Chondrocyte (in vitro differentiated cells): Measurements from ENCODE around the gene FRA10AC1. TPM values are rescaled to one million over a fixed set of nuclear protein-coding genes. Genes with fewer than 3 reads are reported as not detected.

Experiments
- DNase-seq: peaks from one replicate; pipeline ENCODE4 v3.0.0; 2021; ENCODE audit warnings: mixed read lengths, low spot score
- H3K27ac Mint-ChIP-seq: one replicate; pipeline ENCODE4 v1.8.0; 2021; ENCODE audit warnings: mild to moderate bottlenecking, moderate library complexity, mixed read lengths; ENCODE audit not compliant: unreplicated experiment
- H3K27me3 Mint-ChIP-seq: 2 replicates; pipeline ENCODE4 v1.8.0; 2021; ENCODE audit warnings: low read depth, mixed read lengths
- H3K36me3 Mint-ChIP-seq: 2 replicates; pipeline ENCODE4 v1.8.0; 2021; ENCODE audit warnings: low read depth, mixed read lengths
- H3K4me1 Mint-ChIP-seq: 2 replicates; pipeline ENCODE4 v1.8.0; 2021; ENCODE audit warnings: low read depth, mild to moderate bottlenecking, mixed read lengths
- H3K4me3 Mint-ChIP-seq: one replicate; pipeline ENCODE4 v1.8.0; 2021; ENCODE audit warnings: mild to moderate bottlenecking, moderate library complexity, mixed read lengths; ENCODE audit not compliant: unreplicated experiment
- H3K9me3 Mint-ChIP-seq: 2 replicates; pipeline ENCODE4 v1.8.0; 2021; ENCODE audit warnings: low read depth, mixed read lengths
- CTCF ChIP-seq: fragments of 200-600 bp; sonication (generic); IDR thresholded peaks from 2 replicates; pipeline ENCODE4 v1.5.0; 2021; ENCODE audit warnings: antibody characterized with exemption, mild to moderate bottlenecking, moderate library complexity
- total RNA-seq: library from RNA; stranded (reverse); gene quantifications from 3 replicates; pipeline ENCODE4 v1.2.1, GENCODE V29; 2021

The FRA10AC1 gene
- total RNA-seq, 1 donor from 2014 or later: 13.2 TPM

- no peak for TF ChIP-seq CTCF
- Mint-ChIP-seq H3K4me3 (no peak overlapping the region), H3K27me3 (peaks cover 3% of the 10 kb centered on the region), H3K36me3 (no peaks in the 10 kb centered on the region), H3K4me1 (peaks cover 11% of the 10 kb centered on the region), H3K9me3 (no peaks in the 10 kb centered on the region), H3K27ac (no peak overlapping the region)
- DNase-seq: no peak
These were observed 81.5 kb downstream of the FRA10AC1 start for GRCh38 chr10:93620925-93621324.

Other genes with a start within 250 kb of the FRA10AC1 start
- gene MYOF, start 220.3 kb downstream of the FRA10AC1 start, total RNA-seq: 291 to 526 TPM (median 524 TPM) in 3 replicates
- 7.5 to 9.3 TPM (median 8.4 TPM) in 3 replicates for gene CEP55, start 206.0 kb downstream of the FRA10AC1 start, total RNA-seq
- not detected in 3 replicates for gene FFAR4, start 135.9 kb downstream of the FRA10AC1 start, total RNA-seq
- 10.7 to 30.1 TPM (median 29.3 TPM) in 3 replicates for gene RBP4, start 101.4 kb downstream of the FRA10AC1 start, total RNA-seq
- gene PDE6C, start 90.1 kb downstream of the FRA10AC1 start, total RNA-seq: not detected in 3 replicates
- 0.27 to 2.3 TPM (median 2.1 TPM) in 3 replicates for gene LGI1, start 55.3 kb upstream of the FRA10AC1 start, total RNA-seq
- gene SLC35G1, start 191.4 kb upstream of the FRA10AC1 start, total RNA-seq: 4.6 to 10.8 TPM (median 5.3 TPM) in 3 replicates